Right lobe of liver (tissue), 6 donors: ENCODE data around the gene GLO1. TPM values are rescaled to one million over a fixed set of nuclear protein-coding genes. Genes with fewer than 3 reads are reported as not detected.
A peak's percentile ranks its signal among the peaks of the same experiment; 100 is the strongest.

ENCODE experiments used
- ATAC-seq, 4 donors: fragments of 200-7000 bp; cut with Tn5 transposase; one replicate each; pipeline ENCODE4 v1.9.1; 2020; ENCODE audit warnings: mild to moderate bottlenecking in 4 of 4, moderate library complexity in 4 of 4
- DNase-seq, 3 donors: peaks; one replicate each; pipeline ENCODE4 v3.0.0-alpha.2; 2020
- H3K27ac ChIP-seq, 3 donors: fragments of 200-600 bp; one replicate each; pipeline ENCODE4 v1.8.0; 2022
- H3K27me3 ChIP-seq, 2 donors: fragments of 200-600 bp; one replicate each; pipeline ENCODE4 v1.8.0; 2022
- H3K36me3 ChIP-seq, 4 donors: fragments of 200-600 bp; sonication (generic) in 1 of 4; one replicate each; pipeline versions ENCODE4 v1.5.1 to v1.8.0; 2017 to 2022; ENCODE audit warnings: control low read depth in 1 of 4
- H3K4me1 ChIP-seq, 4 donors: fragments of 200-600 bp; sonication (generic) in 1 of 4; one replicate each; pipeline versions ENCODE4 v1.5.1 to v1.8.0; 2017 to 2022; ENCODE audit warnings: control low read depth in 1 of 4
- H3K4me3 ChIP-seq, 3 donors: fragments of 200-600 bp; one replicate each; pipeline ENCODE4 v1.8.0; 2022
- H3K9me3 ChIP-seq, 4 donors: fragments of 200-600 bp; sonication (generic) in 1 of 4; one replicate each; pipeline versions ENCODE4 v1.5.1 to v1.8.0; 2017 to 2022; ENCODE audit warnings: control low read depth in 1 of 4
- POLR2A ChIP-seq: fragments of 450-650 bp; IDR thresholded peaks from one replicate; pipeline ENCODE4 v1.6.1; 2017; ENCODE audit warnings: antibody characterized with exemption, mild to moderate bottlenecking
- WGBS: methylation state at CpG from one replicate; pipeline ENCODE4 v1.1.6; 2018; ENCODE audit warnings: low coverage, low lambda C conversion rate; ENCODE audit not compliant: insufficient coverage; ENCODE audit errors: missing lambda C conversion rate; 5-methylcytosine and 5-hydroxymethylcytosine counted together
- intact Hi-C, 2 donors: fragments of 100-400 bp; cut with DNase I; formaldehyde crosslinking; loops; one replicate each; pipeline versions ENCODE4 v1.11.2 to v1.14.1; 2022
- total RNA-seq, 6 experiments: library from RNA; depleted of rRNA in 2 of 6; stranded (reverse); fragments of >200 nt in 2 of 6; fragmentation: NEBNext Ultra II Directional in 3 of 6; extraction: Animal tissue kit (Norgen Biotek cat#: 25700) in 3 of 6; gene quantifications; one replicate each; pipeline versions ENCODE4 v1.1.0 to v1.2.4, GENCODE V29; 2016 to 2023
- TF ChIP-seq, protein P1 (sequence below), 4 donors: fragments of 200-600 bp in 3 of 4; fragments of 450-650 bp in 1 of 4; IDR thresholded peaks; one replicate each; pipeline versions ENCODE4 v1.5.1 to v1.8.0; 2016 to 2022; ENCODE audit warnings: antibody characterized with exemption in 4 of 4, mild to moderate bottlenecking in 2 of 4
- donor health status: DM: no; HTN: yes; CAD: no.
- donor health status: DM: no; HTN: no; CAD: no.
- donor health status: DM: no; HTN: no; CAD: no.
- donor health status: DM: no; HTN: yes; CAD: no.
- donor health status: DM: no; HTN: yes; CAD: no.

Gene GLO1
- total RNA-seq, 6 experiments from 2014 or later = 41.7 to 68.9 (median 57.8) TPM

GRCh38 chr6:38696345-38696744 lies 6.6 kb downstream of the GLO1 start:
- Histone ChIP-seq H3K27me3 (no peaks in the 10 kb centered on the region), H3K4me3 (no peak overlapping the region), H3K36me3 (no peaks in the 10 kb centered on the region), H3K4me1 (peaks cover 0 to 4% (median 0%) of the 10 kb centered on the region in 4 donors), H3K9me3 (no peaks in the 10 kb centered on the region), H3K27ac (no peak overlapping the region)
- no peak for ATAC-seq
- TF ChIP-seq, protein P1, sequence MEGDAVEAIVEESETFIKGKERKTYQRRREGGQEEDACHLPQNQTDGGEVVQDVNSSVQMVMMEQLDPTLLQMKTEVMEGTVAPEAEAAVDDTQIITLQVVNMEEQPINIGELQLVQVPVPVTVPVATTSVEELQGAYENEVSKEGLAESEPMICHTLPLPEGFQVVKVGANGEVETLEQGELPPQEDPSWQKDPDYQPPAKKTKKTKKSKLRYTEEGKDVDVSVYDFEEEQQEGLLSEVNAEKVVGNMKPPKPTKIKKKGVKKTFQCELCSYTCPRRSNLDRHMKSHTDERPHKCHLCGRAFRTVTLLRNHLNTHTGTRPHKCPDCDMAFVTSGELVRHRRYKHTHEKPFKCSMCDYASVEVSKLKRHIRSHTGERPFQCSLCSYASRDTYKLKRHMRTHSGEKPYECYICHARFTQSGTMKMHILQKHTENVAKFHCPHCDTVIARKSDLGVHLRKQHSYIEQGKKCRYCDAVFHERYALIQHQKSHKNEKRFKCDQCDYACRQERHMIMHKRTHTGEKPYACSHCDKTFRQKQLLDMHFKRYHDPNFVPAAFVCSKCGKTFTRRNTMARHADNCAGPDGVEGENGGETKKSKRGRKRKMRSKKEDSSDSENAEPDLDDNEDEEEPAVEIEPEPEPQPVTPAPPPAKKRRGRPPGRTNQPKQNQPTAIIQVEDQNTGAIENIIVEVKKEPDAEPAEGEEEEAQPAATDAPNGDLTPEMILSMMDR (IDR thresholded peaks at IDR 0.05) = no peak
- no peak for TF ChIP-seq POLR2A
- intact Hi-C loops = no loop called here
- no peak for DNase-seq

DNA sequence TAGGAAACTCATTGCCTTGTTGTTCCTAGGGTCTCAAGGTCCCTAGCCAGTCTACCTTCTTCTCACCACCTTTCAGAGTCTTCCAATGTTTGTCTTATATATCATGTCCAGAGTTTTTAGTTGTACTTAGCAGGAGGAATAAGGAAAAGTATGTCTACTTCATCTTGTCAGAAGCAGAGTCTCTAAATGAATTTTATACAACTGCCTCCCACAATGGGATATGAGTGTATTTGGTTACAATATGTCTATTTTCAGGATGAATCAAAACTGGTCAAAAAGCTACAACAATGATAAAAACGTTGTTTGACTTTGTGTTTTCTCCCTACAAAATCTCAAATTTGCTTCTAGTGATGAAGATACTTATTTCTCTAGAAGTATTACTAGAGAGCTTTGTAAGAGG lies 7.0 kb downstream of the GLO1 start:
- no peaks in the 10 kb centered on the region for H3K27me3 ChIP-seq
- WGBS = 63% methylated on average over 1 of the region's 1 CpG
- no peaks in the 10 kb centered on the region for H3K9me3 ChIP-seq
- intact Hi-C loops = no loop called here
- peaks cover 0 to under 1% (median 0%) of the 10 kb centered on the region in 4 donors for H3K4me1 ChIP-seq
- no peak overlapping the region for H3K4me3 ChIP-seq
- no peaks in the 10 kb centered on the region for H3K36me3 ChIP-seq
- no peak overlapping the region for H3K27ac ChIP-seq
- no peak for TF ChIP-seq POLR2A
- TF ChIP-seq, protein P1 (IDR thresholded peaks at IDR 0.05) = no peak
- DNase-seq (no peak), ATAC-seq (no peak)

GRCh38 chr6:38695227-38695900 lies 7.6 kb downstream of the GLO1 start:
- DNase-seq = no peak
- no peak for ATAC-seq
- no peaks in the 10 kb centered on the region for H3K27me3 ChIP-seq
- intact Hi-C loops = no loop called here
- H3K36me3 ChIP-seq = no peaks in the 10 kb centered on the region
- no peak overlapping the region for H3K4me3 ChIP-seq
- TF ChIP-seq, protein P1 (IDR thresholded peaks at IDR 0.05) = no peak
- TF ChIP-seq POLR2A = no peak
- no peak overlapping the region for H3K27ac ChIP-seq
- H3K4me1 ChIP-seq = no peaks in the 10 kb centered on the region
- WGBS = 90% methylated on average over 2 of the region's 2 CpGs
- no peaks in the 10 kb centered on the region for H3K9me3 ChIP-seq

GRCh38 chr6:38688579-38689087 lies 14.3 kb downstream of the GLO1 start:
- Histone ChIP-seq H3K4me3 (no peak overlapping the region), H3K4me1 (peaks cover 0 to 35% (median 15%) of the 10 kb centered on the region in 4 donors), H3K27ac (peak overlapping the region in 1 of 3 donors; percentile 6), H3K27me3 (no peaks in the 10 kb centered on the region), H3K9me3 (no peaks in the 10 kb centered on the region), H3K36me3 (peaks cover 0 to 5% (median under 1%) of the 10 kb centered on the region in 4 donors)
- ATAC-seq (peak; percentile 55 to 65 (median 62)), DNase-seq (peak in 2 of 3 donors; percentile 51 to 54)
- no peak for TF ChIP-seq POLR2A
- TF ChIP-seq, protein P1 (IDR thresholded peaks at IDR 0.05) = no peak
- WGBS = 24% methylated on average over 5 of the region's 6 CpGs
- intact Hi-C loops = no loop called here
